Kidney tubule cell (primary cell): ENCODE measurements around the gene ACKR2.

Experiments used
- DNase-seq: peaks from one replicate; pipeline ENCODE4 v3.0.0-alpha.2; 2018; ENCODE audit warnings: low spot score

Gene ACKR2, protein sequence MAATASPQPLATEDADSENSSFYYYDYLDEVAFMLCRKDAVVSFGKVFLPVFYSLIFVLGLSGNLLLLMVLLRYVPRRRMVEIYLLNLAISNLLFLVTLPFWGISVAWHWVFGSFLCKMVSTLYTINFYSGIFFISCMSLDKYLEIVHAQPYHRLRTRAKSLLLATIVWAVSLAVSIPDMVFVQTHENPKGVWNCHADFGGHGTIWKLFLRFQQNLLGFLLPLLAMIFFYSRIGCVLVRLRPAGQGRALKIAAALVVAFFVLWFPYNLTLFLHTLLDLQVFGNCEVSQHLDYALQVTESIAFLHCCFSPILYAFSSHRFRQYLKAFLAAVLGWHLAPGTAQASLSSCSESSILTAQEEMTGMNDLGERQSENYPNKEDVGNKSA

DNA sequence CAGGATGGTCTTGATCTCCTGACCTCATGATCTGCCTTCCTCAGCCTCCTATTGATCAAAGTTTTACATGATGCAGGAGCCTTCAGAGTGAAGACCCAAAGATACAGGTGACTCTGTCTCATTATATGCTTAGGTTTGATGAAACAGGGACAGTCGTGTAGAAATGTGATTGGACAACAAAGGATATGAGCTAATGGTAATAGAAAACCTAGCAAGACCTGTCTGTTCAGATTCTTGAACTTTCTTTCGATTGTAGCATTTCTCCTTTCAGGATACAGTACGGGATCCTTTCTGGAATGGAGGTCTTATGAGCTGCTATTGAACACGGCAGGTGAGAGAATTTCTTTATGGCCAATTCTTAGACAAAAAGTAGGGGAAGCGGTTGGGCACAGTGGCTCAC is at the start of gene ACKR2:
Gene ACKR2 (plus strand): TSS at position 244 of the 400 bp plus-strand sequence. CDS start 55,058 bp downstream, outside the sequence.
- no peak for DNase-seq

DNA sequence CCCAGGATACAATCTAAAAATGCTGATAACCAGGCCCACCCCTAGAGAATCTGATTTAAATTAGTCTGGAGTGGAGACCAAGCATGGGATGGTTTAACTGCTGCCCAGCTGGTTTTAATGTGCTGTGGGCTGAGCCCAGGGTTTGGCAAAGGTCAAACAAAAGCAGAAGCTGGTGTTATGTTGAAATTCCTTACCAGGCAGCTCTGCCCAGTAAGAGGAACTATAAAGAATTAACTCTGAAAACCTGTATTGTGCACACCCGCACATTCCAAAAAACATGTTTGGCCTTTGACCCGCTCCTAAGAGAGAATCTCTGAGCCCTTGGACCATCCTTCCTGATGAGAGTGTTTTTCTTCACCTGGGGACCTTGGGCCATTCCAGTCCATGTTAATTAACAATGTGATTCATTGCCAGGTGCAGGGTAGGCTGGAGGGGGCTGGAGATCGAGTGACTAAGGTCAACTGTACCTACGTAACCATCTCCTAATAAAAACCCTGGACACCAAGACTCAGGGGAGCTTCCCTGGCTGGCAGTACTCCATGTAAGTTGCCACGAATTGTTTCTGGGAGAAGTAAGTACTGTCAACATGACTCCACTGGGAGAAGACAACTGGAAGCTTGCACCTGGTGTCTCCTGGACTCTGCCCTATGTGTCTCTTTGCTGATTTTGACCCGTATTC is 47.1 kb upstream of the ACKR2 start:
- no peak for DNase-seq

DNA sequence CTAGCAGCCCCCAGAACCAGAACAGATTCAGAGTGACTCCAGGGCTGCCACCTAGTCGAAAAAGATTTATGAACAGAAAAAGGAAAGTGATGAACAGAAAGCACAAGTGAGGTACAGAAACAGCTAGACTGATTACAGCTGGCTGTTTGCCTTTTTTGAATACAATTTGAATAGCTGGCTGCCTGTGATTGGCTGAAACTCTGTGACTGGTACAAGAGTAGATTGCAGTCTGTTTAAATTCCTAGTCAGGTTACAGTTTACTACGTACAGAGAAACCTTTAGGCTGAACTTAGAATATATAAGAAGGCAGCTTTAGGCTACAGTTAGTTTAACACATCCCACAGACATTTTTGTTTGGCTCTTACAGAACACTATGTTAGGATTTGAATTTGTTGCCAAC is 46.2 kb upstream of the ACKR2 start:
- no peak for DNase-seq

DNA sequence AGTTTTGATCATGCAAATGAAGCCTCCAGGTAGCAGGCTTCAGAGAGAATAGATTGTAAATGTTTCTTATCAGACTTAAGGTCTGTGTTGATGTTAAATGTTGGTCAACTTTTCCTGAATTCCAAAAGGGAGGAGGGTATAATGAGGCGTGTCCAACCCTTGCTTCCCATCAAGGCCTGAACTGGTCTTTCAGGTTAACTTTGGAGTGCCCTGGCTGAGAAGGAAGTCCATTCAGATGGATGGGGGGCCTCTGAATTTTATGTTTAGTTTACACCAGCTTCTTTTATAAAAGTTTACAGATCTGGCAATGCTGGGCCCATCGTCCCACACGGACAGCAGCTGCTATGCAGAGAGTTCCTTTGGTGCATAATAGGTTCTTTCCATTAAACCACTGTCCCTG is 45.1 kb upstream of the ACKR2 start:
- DNase-seq = no peak

DNA sequence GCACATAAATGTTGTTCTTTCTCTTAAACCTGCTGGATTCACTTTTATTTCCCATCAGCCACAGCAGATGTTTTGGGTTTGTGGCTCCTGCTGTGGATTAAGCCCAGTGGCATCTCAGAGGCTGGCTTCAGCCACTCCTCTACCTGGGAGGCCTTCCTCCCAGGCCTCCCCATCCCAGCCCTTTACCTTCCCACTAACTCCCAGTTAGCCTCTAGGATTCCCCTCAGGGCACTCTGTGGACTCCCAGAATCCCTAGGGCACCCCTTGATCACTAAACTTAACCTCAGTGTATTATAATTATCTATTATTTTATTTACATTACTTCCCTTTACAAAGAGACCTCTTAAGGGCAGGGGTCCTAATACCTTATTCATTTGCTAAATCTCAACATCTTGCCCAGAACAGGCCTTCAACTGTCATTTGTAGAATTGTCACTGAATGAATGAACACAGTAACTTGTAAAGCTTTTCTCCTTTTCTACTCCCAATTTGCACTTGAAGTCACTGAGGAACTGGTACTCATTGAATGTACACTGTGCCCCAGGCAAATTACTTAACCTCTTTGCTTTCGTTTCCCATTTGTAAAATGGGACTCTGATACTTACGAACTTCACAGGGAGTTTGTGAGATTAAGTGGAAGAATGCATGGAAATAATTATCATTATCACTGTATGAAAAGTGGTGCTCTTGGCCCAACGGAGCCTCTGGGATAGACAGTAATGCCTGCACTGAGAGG is 44.5 kb upstream of the ACKR2 start:
- DNase-seq = no peak

DNA sequence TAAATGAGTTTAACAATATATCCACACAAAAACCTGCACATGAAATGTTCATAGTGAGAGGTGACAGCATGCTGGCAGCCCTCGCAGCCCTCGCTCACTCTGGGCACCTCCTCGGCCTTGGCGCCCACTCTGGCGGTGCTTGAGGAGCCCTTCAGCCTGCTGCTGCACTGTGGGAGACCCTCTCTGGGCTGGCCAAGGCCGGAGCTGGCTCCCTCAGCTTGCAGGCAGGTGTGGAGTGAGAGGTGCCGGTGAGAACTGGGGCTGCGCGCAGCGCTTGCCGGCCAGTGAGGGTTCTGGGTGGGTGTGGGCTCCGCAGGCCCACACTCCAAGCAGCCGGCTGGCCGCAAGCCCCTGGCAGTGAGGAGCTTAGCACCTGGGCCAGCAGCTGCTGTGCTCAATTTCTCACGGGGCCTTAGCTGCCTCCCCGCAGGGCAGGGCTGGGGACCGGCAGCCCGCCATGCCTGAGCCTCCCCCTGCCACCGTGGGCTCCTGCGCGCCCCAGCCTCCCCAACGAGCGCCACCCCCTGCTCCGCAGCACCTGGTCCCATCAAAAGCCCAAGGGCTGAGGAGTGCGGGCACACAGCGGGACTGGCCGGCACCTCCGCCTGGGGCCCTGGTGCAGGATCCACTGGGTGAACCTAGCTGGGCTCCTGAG is 39.6 kb upstream of the ACKR2 start:
- no peak for DNase-seq

DNA sequence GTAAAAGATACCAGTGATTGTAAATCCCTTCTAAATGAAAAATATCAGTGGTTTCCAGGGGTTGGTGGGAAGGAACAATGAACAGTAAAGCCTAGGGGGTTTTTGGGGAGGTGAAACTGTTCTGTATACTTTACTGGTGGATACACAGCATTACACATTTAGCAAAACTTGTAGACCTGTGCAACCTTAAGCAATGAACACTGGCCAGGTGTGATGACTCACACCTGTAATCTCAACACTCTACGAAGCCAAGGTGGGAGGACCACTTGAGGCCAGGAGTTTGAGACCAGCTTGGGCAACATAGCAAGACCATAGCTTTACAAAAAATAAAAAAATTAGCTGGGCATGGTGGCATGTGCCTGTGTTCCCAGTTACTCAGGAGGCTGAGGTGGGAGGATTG is 38.0 kb upstream of the ACKR2 start:
- no peak for DNase-seq

DNA sequence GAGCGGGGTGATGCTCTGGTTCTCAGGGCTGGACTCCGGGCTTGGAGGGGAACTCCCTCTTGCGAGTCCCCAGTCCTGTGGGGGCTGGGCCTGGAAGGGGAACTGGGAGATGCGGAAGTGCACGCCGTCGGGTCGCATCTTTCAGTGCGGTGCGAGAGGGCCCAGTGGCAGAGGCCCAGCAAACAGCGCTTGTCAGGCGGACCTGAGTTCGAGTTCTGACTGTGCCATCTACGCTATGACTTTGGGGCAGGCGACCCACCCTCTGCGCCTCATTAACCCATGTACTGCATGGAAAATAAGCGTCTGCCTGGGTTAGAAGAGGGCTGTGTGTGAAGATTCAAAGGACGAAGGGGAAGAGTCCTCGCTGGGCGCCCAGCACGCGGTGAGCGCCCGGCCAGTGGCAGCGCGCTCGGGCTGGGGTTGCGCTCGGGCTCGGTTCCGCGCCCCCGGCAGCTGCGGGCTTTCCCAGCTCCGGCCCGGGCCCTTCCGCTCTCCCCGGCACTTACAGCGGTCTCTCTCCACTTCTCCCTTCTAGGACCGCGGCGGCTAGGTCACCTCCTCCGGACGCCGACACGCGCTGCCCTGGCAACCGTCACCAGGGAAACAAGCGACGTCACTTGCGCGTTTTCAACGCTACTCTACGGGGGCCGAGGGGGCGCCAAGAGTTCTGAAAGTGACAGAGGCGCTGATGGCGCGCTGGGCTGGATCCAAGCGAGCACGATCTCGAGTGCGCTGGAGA is 36.4 kb upstream of the ACKR2 start, which contains the start of gene CCDC13:
Gene CCDC13 (minus strand): TSS at position 584 of the 739 bp plus-strand sequence. CDS start 14,908 bp downstream, outside the sequence.
- peak; percentile 91 for DNase-seq

DNA sequence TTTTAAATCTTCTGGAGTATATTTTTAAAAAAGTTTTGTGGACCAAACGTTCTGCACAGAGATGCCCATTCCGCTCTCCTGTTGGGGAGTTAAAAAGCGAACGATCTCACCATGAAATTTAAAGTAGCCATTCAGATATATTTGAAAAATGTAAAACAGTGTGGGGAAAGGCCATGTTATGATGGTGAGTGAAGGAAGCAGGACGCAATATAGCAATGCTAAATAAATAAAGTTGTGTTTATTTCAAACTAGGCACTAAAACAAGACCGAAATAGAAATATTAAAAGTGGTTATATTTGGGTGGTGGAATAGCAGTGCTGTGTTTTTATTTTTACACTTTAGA is 35.9 kb upstream of the ACKR2 start:
- DNase-seq = no peak

DNA sequence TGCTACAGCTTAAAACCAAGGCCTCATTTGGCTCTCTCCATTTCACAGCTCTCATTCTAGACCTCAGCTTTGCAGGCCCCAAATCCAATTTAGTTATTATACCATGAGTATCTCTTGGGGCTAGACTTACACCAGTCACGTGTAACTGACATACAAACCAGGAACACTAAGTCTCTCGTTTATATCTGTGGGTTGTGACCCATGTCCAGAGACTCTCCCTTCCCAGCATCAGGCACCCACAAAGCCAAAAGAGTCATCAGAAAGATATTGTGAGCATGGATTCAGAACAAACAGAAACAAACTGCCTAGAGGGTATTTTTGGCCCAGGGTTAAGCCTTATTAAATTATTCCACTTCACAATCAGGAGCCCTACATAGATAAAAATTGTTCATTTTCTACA is 30.6 kb upstream of the ACKR2 start:
- DNase-seq = peak; percentile 57

DNA sequence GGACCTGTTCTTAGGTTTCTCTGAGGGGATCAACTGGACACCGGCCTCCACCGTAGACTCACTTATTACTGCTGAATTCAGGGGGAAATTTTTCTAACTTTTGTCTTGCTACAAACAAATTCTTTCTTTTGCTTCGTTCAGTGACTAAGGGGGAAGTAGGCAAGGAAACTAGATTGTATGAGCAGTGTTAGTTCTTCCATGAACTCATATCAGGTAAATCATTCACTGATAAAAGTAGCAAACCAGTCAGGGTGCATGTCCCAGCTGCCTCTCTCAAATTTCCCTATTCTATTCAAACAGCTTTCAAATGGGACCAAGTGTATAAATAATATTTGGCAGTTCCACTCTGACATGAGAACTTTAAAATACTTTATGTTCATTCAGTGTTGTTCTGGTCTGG is 28.8 kb upstream of the ACKR2 start:
- DNase-seq = peak; percentile 80

DNA sequence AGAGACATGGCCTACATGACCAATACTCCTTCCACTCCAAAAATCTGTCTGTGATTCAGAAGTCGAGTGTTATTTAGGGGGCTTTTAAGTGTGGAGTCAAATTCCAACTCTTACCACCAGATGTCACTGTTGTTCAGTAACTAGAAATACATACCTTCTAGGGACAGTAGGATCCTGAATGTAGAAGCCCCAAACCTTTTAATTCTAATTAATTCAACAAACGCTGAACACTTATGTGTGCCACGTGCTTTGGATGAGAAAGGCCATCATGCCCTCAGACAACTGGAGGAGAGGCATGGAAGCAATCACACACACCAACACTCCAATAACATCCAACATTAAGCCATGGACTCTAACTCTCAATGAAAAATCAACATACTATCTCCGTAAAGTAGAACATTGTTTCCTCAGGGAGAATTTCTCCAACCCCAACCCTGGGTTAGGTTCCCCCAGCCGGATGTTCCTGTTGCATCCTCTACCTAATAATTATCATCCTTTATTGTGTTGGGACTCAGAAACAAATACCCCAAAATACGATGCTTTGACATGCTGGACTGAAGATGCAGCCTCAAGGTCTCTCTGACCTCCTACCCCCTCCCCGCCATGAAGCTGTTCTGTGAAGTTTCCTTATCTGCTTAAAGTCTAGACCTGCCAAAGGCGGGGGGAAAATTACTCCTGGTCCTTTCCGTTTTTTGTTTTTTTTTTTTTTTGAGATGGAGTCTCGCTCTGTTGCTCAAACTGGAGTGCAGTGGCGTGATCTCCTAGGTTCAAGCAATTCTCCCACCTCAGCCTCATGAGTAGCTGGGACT is 28.1 kb upstream of the ACKR2 start:
- peak; percentile 76 for DNase-seq

DNA sequence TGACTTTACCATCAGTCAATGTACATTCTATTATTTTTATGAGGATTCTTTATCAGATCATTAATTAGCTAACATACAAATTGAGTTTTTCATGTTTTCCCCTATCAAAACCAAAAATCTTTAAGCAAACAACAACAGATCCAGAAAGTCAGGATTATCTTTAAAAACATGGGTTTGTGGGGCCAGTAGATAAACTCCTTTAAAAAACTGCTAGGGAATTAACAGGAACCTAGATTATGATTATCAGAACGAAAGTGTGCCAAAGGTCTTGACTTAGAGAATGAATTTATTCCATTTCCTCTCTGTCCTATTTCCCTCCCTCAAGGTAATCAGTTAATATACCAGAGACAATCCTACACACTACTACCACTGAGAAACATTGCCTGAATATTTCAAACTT is 23.0 kb upstream of the ACKR2 start:
- no peak for DNase-seq

DNA sequence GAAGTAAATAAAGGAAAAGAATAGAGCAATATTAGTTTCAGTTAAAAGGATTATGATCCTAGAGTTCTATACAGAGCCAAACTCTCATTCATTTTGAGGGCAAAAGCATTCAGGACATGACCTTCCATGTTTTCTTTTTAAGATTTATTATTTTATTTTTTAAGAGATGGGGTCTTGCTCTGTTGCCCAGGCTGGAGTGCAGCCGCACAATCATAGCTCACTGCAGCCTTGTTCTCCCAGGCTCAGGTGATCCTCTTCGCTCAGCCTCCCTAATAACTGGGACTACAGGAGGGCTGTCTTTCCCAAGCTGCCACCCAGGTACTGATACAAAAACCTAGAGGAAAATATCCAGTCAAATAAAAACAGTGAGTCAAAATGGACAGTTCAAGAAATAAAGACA is 22.6 kb upstream of the ACKR2 start:
- DNase-seq = no peak

DNA sequence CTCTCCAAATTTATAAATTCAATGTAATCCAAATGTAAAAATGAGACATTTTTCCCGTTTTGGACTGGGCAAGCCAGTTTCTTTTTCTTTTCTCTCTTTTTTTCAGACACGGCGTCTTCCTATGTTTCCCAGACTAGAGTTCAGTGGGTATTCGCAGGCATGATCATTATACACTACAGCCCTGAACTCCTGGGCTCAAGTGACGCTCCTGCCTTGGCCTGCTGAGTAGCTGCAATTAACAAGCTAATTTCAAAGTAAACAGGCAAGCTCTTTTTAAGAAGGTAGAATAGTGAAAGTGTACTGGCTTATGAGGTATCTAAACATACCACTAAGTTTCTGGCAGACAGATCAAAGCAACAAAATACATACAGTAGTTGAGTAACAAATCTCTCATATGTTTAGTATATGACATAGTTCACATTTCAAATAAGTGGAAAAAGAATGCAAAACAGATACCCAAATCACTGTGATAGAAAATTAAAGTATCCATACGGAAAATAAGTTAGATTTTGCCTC is 18.5 kb upstream of the ACKR2 start:
- DNase-seq = no peak

DNA sequence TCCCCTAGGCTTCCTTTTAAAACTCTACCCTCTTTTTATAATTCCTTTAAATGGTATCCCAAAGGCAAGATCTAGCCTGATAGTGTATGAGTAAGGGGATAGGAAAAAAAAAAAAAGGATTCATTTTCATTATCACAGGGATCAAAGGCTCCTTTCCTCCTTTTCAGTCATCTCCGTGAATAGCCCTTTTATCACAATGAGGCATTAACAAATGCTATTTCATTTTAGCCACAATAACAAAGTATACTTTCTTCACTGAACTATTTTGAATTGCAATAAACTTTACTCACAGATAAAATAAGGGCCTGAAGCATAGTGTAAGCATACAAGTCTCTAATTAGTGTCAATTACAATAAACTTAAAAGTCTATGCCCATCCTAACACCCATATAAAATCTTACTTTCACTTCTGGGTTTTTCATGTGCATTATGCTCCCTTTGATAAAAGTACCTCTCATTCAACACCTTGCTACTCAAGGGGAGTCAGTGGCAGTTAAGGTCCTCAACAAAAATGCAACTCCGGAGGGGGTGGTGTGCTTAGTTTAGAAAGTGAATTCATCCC is 13.5 kb upstream of the ACKR2 start:
- no peak for DNase-seq

DNA sequence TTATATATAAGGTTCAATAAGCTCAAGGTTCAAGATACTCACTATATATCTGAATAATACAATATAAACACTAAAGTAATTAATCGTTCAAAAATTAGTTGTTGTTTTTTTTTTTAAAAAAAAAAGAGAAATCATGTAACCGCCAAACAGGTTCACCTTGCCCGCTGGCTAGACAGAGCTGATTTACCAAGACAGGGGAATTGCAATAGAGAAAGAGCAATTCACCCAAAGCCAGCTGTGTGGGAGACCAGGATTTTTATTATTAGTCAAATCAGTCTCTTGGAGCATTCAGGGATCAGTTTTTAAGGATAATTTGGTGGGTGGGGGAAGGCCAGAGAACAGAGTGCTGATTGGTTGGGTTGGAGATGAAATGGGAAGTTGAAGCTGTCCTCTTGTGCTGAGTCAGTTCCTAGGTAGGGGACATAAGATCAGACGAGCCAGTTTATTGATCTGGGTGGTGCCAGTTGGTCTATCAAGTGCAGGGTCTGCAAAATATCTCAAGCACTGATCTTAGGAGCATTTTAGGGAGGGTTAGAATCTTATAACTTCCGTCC is 12.8 kb upstream of the ACKR2 start:
- no peak for DNase-seq

DNA sequence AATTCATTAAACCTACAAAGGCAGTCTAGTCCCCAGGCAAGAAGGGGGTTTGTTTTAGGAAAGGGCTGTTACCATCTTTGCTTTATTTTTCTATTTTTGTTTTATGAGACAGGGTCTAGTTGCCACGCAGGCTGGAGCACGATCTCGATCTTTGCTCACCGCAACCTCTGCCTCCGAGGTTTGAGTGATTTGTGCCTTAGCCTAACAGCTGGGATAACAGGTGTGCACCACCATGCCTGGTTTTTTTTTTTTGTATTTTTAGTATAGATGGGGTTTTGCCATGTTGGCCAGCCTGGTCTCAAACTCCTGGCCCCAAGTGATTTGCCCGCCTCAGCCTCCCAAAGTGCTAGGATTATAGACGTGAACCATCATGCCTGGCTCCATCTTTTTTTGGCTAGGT is 9.9 kb upstream of the ACKR2 start:
- no peak for DNase-seq

DNA sequence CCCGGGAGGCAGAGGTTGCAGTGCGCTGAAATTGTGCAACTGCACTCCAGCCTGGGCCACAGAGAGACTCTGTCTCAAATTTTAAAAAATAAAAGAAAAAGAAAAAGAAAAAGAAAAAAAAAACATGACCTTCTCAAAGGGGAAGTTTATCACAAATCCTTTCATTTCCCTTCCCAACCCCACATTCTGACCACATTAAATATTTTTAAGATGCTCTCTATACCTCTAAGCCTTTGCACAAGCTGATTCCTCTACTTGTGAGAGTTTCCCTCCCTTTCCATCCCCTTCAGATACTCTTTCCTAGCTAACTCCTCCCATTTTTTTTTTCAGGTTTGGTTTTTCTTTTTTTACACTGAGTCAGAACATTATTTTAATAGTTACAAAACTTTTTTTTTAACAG is 9.0 kb upstream of the ACKR2 start:
- DNase-seq = no peak

DNA sequence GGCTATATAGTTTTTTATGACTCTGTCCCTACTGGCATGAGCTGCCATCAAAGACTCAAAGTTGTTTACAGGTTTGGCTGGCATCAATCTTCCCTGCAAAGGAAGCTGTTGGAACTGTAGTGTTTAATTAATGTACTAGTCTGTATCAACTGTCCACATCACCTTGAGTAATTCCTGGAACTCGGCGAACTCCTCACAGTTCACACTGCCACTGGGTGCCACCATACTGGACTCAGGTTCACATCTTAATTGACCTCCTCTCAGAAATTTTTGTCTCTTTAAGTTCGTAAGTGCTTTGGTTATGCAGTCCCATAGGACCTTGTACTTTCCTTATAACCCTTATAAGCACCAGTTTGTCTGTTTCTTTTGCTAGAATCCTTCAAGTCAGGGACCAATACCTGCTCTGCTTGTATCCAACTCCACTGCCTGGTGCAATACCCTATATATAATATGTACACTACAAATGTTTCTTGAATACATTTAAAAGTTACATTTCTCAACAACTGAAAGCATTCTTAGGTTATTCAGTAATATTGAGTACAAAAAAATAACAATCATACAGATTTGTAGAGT is 8.1 kb upstream of the ACKR2 start:
- no peak for DNase-seq
